DMS79 treated with DMSO at 0.1 percent for 48 hours (cell line): ENCODE data around the gene GOLGA8S.
"Not testable (repeated sequence)": the region's sequence is repeated elsewhere in the genome, so short reads cannot be mapped to it uniquely, and the experiment has no call there.

Experiments
- DNase-seq: peaks from one replicate; lab custom pipeline; 2025; lab: John Stamatoyannopoulos, UW

Gene GOLGA8S

DNA sequence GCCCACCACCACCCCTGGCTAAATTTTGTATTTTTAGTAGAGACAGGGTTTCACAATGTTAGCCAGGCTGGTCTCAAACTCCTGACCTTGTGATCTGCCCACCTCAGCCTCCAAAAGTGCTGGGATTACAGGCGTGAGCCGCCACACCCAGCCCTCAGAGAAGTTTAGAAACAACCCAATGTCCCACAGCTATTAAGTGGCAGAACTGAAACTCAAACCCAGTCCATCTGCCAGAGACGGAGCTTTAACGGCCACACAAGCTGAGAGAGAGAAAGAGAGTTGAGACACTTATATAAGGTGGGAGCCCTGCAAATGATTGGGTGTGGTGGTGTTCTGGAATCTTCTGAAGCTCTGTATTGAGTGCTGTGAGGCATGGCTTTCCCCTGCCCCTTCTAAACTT, 43.8 kb downstream of the GOLGA8S start:
- DNase-seq, result not testable (repeated sequence)

DNA sequence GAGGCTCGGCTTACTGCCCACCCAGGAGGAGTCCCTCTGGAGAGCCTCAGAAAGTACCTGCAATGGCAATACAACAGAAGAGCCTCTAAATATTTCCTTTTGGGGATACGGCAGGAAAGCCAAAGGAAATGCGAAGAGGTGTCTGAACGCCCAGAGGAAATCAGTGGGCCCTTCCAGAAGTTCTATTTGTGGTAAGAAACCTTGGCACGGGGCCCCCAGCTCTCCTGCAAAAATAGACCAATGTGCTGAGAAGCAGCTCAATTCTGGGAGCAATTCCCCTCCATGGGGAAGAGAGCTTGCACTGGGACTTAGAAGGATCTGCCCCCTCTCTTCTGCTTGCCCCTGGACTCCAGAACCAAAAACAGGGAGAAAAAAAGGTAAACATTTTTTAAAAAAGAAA, 44.7 kb downstream of the GOLGA8S start:
- DNase-seq, result not testable (repeated sequence)

DNA sequence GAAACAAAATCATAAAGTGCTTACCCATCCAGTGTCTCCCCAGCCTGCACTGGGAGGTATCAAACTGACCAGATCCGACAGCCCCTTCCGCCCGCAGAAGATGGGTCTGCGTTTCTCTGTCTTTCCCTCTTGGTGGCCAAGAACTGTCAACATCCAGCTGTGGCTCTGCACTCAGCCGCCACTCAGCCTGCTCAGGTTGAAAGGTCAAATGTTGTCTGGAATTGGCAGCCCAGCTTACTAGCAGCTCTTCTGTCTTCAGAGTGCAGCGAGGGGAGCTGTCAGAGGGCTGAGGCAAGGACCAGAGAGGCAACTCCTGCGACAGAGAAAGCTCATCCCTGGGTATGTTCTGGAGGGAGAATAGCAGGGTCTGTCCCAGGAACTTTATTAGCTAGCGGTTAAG, 47.1 kb downstream of the GOLGA8S start:
- DNase-seq, result no peak

DNA sequence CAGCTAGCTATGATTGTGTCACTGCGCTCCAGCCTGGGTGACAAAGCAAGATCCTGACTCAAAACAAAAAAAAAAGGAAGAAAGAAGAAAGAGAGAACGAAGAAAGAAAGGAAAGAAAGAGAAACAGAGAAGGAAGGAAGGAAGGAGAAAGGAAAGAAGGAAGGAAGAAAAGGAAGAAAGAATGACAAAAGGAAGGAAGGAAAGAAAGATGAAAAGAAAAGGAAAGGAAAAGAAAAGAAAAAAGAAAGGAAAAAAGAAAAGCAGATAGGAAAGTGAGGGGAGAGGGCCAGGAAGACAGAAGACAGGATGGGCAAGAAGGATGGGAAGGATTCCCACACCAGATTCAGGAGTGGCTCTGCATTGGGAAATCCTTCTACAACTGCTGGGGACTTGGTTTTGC, 47.6 kb downstream of the GOLGA8S start:
- no peak for DNase-seq

DNA sequence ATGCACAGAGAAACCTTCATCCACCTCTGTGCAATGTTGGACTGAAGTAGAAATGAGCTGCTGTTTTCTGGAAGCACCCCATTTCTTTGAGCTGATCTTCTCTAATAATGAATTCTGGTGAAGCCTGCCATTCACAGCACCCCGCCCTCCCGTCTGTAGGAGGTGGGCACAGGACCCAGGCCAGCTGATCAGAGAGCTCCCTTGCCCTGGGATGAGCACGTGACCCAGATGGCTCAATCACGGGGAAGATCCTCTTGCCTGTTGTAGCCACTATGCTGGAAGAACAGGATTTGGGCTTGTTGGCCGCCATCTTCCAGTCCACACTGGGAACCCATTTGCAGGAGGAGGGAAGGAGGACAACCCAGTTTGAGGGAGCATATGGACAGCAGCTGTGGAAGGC, 48.0 kb downstream of the GOLGA8S start:
- no peak for DNase-seq

DNA sequence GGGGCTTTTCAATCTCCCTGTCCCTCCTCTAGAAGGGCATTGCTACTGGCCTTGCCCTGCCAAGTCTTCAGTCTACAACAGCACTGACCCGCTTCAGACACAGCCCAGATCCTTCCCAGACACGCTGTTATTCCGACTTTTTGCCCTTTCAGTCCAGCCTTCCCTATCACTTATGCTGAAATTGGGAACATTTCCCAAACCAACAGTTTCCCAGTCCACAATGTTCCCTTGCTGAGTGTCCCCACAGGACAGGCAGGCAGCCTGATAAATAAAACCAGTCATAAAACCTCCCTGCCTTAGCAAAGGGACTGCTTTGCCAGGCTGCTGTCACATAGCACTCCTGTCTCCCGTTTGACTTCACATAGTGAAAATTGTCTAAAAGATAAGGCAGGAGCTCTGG, 49.0 kb downstream of the GOLGA8S start:
- no peak for DNase-seq

DNA sequence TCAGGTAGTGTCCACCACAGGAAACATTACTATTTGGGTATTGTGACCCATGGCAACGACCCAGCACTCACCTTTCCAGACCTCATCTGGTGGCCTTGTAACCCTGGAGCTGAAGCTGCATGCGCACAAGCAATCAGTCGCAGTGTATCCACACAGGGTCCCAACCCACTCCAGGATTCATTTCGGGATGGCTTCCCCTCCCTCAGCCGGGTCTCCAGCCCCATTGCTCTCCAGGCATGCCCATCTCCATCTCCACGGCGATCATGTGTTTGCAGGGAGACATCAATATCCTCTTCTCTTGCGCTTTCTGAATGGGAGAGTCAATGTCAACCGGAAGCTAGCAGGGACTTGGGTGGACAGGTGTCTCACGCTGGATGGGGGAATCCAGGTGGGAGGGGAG, 57.3 kb downstream of the GOLGA8S start:
- DNase-seq, result no peak

DNA sequence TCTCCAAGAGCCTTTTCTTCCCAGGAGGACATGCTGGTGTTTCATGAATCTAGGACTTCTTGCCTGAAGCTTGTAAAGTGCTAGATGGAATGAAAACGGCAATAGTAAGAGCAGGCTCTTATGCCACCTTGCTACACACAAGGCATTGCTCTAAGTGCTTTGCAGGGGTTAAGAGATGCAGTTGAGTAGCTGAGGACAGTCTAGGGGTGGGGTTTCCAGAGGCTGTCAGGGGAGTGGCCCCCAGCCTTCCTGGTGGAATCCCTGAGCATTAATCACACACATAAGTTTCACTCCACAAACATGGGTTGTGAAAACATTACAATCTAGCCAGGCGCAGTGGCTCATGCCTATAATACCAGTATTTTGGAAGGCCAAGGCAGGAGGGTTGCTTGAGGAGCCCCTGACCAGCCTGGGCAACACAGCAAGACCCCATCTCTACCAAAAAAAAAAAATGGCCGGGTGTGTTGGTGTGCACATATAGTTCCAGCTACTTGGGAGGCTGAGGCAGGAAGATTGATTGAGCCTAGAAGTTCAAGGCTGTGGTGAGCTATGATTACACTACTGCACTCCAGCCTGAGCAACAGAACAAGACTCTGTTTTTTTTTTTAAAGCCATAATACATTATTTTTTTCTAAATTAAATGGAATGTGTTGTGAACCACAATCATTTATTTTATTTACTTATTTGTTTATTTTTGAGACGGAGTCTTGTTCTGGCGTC, 58.5 kb downstream of the GOLGA8S start:
- not testable (repeated sequence) for DNase-seq
